CD14-positive monocyte (primary cell): ENCODE measurements around the gene MRPL30. TPM values are rescaled to one million over a fixed set of nuclear protein-coding genes. Genes with fewer than 3 reads are reported as not detected.
A peak's percentile ranks its signal among the peaks of the same experiment; 100 is the strongest.

Experiments used
- DNase-seq, 3 donors: peaks; one replicate each; pipeline ENCODE4 v3.0.0-alpha.2; 2011 to 2022
- H2AFZ ChIP-seq: 2 replicates; pipeline ENCODE4 v1.6.0; 2012; ENCODE audit warnings: mild to moderate bottlenecking, low read depth, low read length, inconsistent platforms; ENCODE audit not compliant: insufficient read depth, poor library complexity, severe bottlenecking
- H3K27ac ChIP-seq, 2 donors: 1 replicate in 1 of 2; 2 replicates in 1 of 2; pipeline ENCODE4 v1.5.1; 2012 to 2013; ENCODE audit warnings: low read length in 2 of 2, control low read depth in 1 of 2, inconsistent platforms in 1 of 2, low read depth in 1 of 2, mild to moderate bottlenecking in 1 of 2
- H3K27me3 ChIP-seq, 2 donors: one replicate each; pipeline versions ENCODE4 v1.6.0 to v1.6.1; 2011 to 2013; ENCODE audit warnings: low read length in 2 of 2; ENCODE audit not compliant: control insufficient read depth in 2 of 2, insufficient read depth in 2 of 2
- H3K36me3 ChIP-seq, 2 donors: replicated peaks in 1 of 2; 1 replicate in 1 of 2; 2 replicates in 1 of 2; pipeline versions ENCODE4 v1.5.1 to v1.6.1; 2012 to 2013; ENCODE audit warnings: low read length in 2 of 2, control low read depth in 1 of 2, inconsistent platforms in 1 of 2, mild to moderate bottlenecking in 1 of 2; ENCODE audit not compliant: insufficient read depth in 2 of 2, control insufficient read depth in 1 of 2
- H3K4me1 ChIP-seq, 2 donors: 1 replicate in 1 of 2; 2 replicates in 1 of 2; pipeline versions ENCODE4 v1.5.1 to v1.6.1; 2012 to 2013; ENCODE audit warnings: low read length in 2 of 2, control low read depth in 1 of 2, inconsistent platforms in 1 of 2, mild to moderate bottlenecking in 1 of 2, moderate library complexity in 1 of 2; ENCODE audit not compliant: insufficient read depth in 2 of 2, control insufficient read depth in 1 of 2
- H3K4me2 ChIP-seq: replicated peaks from 2 replicates; pipeline ENCODE3; 2012; ENCODE audit warnings: low read length, moderate library complexity, mild to moderate bottlenecking; ENCODE audit not compliant: poor library complexity, severe bottlenecking; ENCODE audit errors: extremely low read depth
- H3K4me3 ChIP-seq, 3 experiments: fragments of 200-600 bp in 1 of 3; sonication (generic) in 1 of 3; replicated peaks in 1 of 3; 1 replicate in 2 of 3; 2 replicates in 1 of 3; pipeline ENCODE4 v1.5.1; 2011 to 2013; ENCODE audit warnings: low read length in 3 of 3, mild to moderate bottlenecking in 3 of 3, control low read depth in 2 of 3, low read depth in 2 of 3, inconsistent platforms in 1 of 3, moderate library complexity in 1 of 3
- H3K79me2 ChIP-seq: 2 replicates; pipeline ENCODE4 v1.6.0; 2012; ENCODE audit warnings: mild to moderate bottlenecking, control low read depth, inconsistent platforms, low read length, moderate library complexity; ENCODE audit not compliant: insufficient read depth
- H3K9ac ChIP-seq: 2 replicates; pipeline ENCODE4 v1.6.0; 2017; ENCODE audit warnings: low read length, mild to moderate bottlenecking; ENCODE audit not compliant: insufficient read depth, poor library complexity, severe bottlenecking
- H3K9me3 ChIP-seq, 2 donors: replicated peaks in 1 of 2; 1 replicate in 1 of 2; 2 replicates in 1 of 2; pipeline versions ENCODE4 v1.5.1 to v1.6.1; 2012 to 2013; ENCODE audit warnings: low read length in 2 of 2, control low read depth in 1 of 2; ENCODE audit not compliant: control insufficient read depth in 1 of 2, insufficient read depth in 1 of 2
- H4K20me1 ChIP-seq: 2 replicates; pipeline ENCODE4 v1.6.0; 2012; ENCODE audit warnings: mild to moderate bottlenecking, low read length, control low read depth, moderate library complexity; ENCODE audit not compliant: insufficient read depth
- H3K27ac Mint-ChIP-seq, 7 donors: one replicate each; pipeline ENCODE4 v1.8.0; 2020; ENCODE audit warnings: mild to moderate bottlenecking in 7 of 7, mixed read lengths in 7 of 7, moderate library complexity in 6 of 7, inconsistent platforms in 2 of 7
- H3K27me3 Mint-ChIP-seq, 3 donors: one replicate each; pipeline ENCODE4 v1.8.0; 2021 to 2022; ENCODE audit warnings: low read depth in 3 of 3, mild to moderate bottlenecking in 3 of 3, mixed read lengths in 3 of 3, moderate library complexity in 3 of 3, inconsistent platforms in 1 of 3
- H3K36me3 Mint-ChIP-seq, 2 donors: one replicate each; pipeline ENCODE4 v1.8.0; 2020; ENCODE audit warnings: mixed read lengths in 2 of 2, inconsistent platforms in 1 of 2, mild to moderate bottlenecking in 1 of 2
- H3K4me1 Mint-ChIP-seq: one replicate; pipeline ENCODE4 v1.8.0; 2020; ENCODE audit warnings: mild to moderate bottlenecking, mixed read lengths
- H3K4me3 Mint-ChIP-seq, 2 donors: one replicate each; pipeline ENCODE4 v1.8.0; 2020; ENCODE audit warnings: mild to moderate bottlenecking in 2 of 2, mixed read lengths in 2 of 2, moderate library complexity in 1 of 2
- H3K9me3 Mint-ChIP-seq, 7 donors: one replicate each; pipeline ENCODE4 v1.8.0; 2020 to 2022; ENCODE audit warnings: mixed read lengths in 7 of 7, mild to moderate bottlenecking in 6 of 7, moderate library complexity in 6 of 7, inconsistent platforms in 2 of 7
- WGBS: methylation state at CpG from one replicate; pipeline ENCODE4 v1.1.5; 2013; ENCODE audit warnings: missing lambda C conversion rate; ENCODE audit not compliant: insufficient coverage; 5-methylcytosine and 5-hydroxymethylcytosine counted together
- intact Hi-C, 2 donors: fragments of 100-400 bp; cut with micrococcal nuclease; formaldehyde crosslinking; loops; one replicate each; pipeline versions ENCODE4 v1.15.0 to v1.15.1; 2023
- polyA plus RNA-seq, 3 donors: library from polyadenylated mRNA; depleted of rRNA in 1 of 3; unstranded in 2 of 3; stranded (reverse) in 1 of 3; fragments of 300-500 nt in 2 of 3; fragments of >200 nt in 1 of 3; fragmentation: Illumina TruSeq in 2 of 3; gene quantifications; 1 replicate in 2 of 3; 2 replicates in 1 of 3; pipeline ENCODE4 v1.2.3, GENCODE V29; 2012 to 2021
- TF ChIP-seq, protein P1 (sequence below): fragments of 200-600 bp; IDR thresholded peaks from one replicate; pipeline ENCODE4 v1.8.0; 2022; ENCODE audit warnings: antibody characterized with exemption, mild to moderate bottlenecking

The MRPL30 gene
- polyA plus RNA-seq, 3 donors, result 6.3 to 14.2 (median 9.7) TPM

DNA sequence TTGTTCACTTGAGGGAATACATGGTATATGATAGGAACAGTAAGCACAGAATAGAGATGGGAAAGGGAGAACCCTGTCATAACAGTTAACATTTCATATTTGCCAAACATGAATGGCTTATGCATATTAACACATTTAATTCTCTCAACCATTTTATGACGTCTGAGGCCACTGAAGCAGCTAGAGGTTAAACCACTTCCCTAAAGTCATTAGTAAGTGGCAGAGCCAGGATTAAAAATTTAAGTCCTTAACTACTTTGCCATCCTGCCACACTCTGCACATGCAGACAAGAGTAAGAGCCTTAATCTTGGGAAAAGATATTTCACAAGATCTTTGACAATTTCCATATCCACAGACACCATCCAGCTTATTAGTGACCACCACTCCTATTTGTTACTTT, 24.1 kb upstream of the MRPL30 start:
- 0% methylated on average over 1 of the region's 1 CpG for WGBS

DNA sequence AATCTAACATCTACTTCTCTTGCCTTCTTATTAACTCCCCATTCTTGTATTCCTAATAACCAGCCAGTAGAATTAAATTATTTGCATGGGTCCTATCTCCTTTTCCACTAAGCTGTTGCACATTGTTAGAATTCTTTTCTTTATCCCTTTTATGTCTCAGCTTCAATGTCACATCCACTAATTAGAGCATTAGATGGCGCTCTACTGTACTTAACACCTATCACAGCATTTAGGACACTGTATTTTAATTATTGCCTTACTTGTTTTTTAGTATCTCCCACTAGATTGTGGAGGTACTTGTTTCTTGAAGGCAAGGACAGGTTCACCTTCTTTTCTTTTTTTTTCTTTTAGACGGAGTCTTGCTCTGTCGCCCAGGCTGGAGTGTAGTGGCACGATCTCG, 22.4 kb upstream of the MRPL30 start:
- WGBS, result 90% methylated on average over 2 of the region's 5 CpGs
- Mint-ChIP-seq H3K36me3 (peaks cover 42 to 49% of the 10 kb centered on the region in 2 donors), H3K27me3 (no peaks in the 10 kb centered on the region), H3K9me3 (no peaks in the 10 kb centered on the region), H3K4me3 (no peak overlapping the region), H3K4me1 (peaks cover 33% of the 10 kb centered on the region), H3K27ac (no peak overlapping the region)
- H3K4me1 ChIP-seq, result peaks cover 16% of the 10 kb centered on the region in 2 donors
- intact Hi-C loops, result no loop called here
- no peak overlapping the region for H2AFZ ChIP-seq
- no peaks in the 10 kb centered on the region for H3K9me3 ChIP-seq
- peaks cover 12 to 51% of the 10 kb centered on the region in 2 donors for H3K36me3 ChIP-seq
- H3K4me3 ChIP-seq, result no peak overlapping the region
- no peaks in the 10 kb centered on the region for H3K27me3 ChIP-seq
- no peak overlapping the region for H3K27ac ChIP-seq
- peaks cover 29% of the 10 kb centered on the region for H3K79me2 ChIP-seq
- H3K4me2 ChIP-seq, result no peak overlapping the region
- TF ChIP-seq, protein P1, sequence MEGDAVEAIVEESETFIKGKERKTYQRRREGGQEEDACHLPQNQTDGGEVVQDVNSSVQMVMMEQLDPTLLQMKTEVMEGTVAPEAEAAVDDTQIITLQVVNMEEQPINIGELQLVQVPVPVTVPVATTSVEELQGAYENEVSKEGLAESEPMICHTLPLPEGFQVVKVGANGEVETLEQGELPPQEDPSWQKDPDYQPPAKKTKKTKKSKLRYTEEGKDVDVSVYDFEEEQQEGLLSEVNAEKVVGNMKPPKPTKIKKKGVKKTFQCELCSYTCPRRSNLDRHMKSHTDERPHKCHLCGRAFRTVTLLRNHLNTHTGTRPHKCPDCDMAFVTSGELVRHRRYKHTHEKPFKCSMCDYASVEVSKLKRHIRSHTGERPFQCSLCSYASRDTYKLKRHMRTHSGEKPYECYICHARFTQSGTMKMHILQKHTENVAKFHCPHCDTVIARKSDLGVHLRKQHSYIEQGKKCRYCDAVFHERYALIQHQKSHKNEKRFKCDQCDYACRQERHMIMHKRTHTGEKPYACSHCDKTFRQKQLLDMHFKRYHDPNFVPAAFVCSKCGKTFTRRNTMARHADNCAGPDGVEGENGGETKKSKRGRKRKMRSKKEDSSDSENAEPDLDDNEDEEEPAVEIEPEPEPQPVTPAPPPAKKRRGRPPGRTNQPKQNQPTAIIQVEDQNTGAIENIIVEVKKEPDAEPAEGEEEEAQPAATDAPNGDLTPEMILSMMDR, result no peak
- no peaks in the 10 kb centered on the region for H4K20me1 ChIP-seq
- H3K9ac ChIP-seq, result no peak overlapping the region
- no peak for DNase-seq

More for the DNA sequence above, 24.1 kb upstream of the MRPL30 start:
- peaks cover 36 to 39% of the 10 kb centered on the region in 2 donors for H3K36me3 Mint-ChIP-seq
- Histone ChIP-seq H3K27ac (no peak overlapping the region), H3K4me2 (no peak overlapping the region), H3K4me1 (peaks cover 16% of the 10 kb centered on the region in 2 donors), H3K36me3 (peaks cover 7 to 41% of the 10 kb centered on the region in 2 donors), H3K4me3 (no peak overlapping the region), H3K9ac (no peak overlapping the region), H4K20me1 (no peaks in the 10 kb centered on the region), H3K9me3 (no peaks in the 10 kb centered on the region), H2AFZ (no peak overlapping the region), H3K79me2 (peaks cover 30% of the 10 kb centered on the region), H3K27me3 (no peaks in the 10 kb centered on the region)
- no peaks in the 10 kb centered on the region for H3K27me3 Mint-ChIP-seq
- no peaks in the 10 kb centered on the region for H3K9me3 Mint-ChIP-seq
- H3K4me3 Mint-ChIP-seq, result no peak overlapping the region
- intact Hi-C loops, result no loop called here
- TF ChIP-seq, protein P1, result no peak
- H3K4me1 Mint-ChIP-seq, result peaks cover 33% of the 10 kb centered on the region
- DNase-seq, result no peak
- H3K27ac Mint-ChIP-seq, result peak overlapping the region in 3 of 7 donors; percentile 2 to 71 (median 20)
